GM19043 (cell line): Measurements from ENCODE around the gene PPP6R3.

Source experiments
- ATAC-seq: cut with Tn5 transposase; IDR thresholded peaks from one replicate; pipeline ENCODE4 v1.9.1; 2021; ENCODE audit warnings: low read depth; ENCODE audit not compliant: unreplicated experiment

PPP6R3 gene

GRCh38 chr11:68460741-68461574 is at the start of gene PPP6R3:
Gene PPP6R3 (plus strand): TSS chr11:68460752. CDS start chr11:68537665, 76,913 bp downstream.
- peak; percentile 18 for ATAC-seq

GRCh38 chr11:68411501-68411991 is 49.0 kb upstream of the PPP6R3 start:
- no peak for ATAC-seq

GRCh38 chr11:68412593-68413475 is 47.7 kb upstream of the PPP6R3 start:
- ATAC-seq = no peak

- no peak for ATAC-seq
Measured at GRCh38 chr11:68413591-68413999, 47.0 kb upstream of the PPP6R3 start.

GRCh38 chr11:68414496-68415221 is 45.9 kb upstream of the PPP6R3 start:
- no peak for ATAC-seq

- no peak for ATAC-seq
Measured at GRCh38 chr11:68416070-68416578, 44.4 kb upstream of the PPP6R3 start.

GRCh38 chr11:68418648-68419047 is 41.9 kb upstream of the PPP6R3 start:
- no peak for ATAC-seq

GRCh38 chr11:68420171-68420570 is 40.4 kb upstream of the PPP6R3 start:
- ATAC-seq = no peak

GRCh38 chr11:68423481-68423880 is 37.1 kb upstream of the PPP6R3 start:
- ATAC-seq = no peak

GRCh38 chr11:68424101-68424632 is 36.4 kb upstream of the PPP6R3 start:
- no peak for ATAC-seq

GRCh38 chr11:68424981-68425865 is 35.3 kb upstream of the PPP6R3 start:
- ATAC-seq = no peak

GRCh38 chr11:68425866-68426380 is 34.6 kb upstream of the PPP6R3 start:
- no peak for ATAC-seq

- no peak for ATAC-seq
Measured at GRCh38 chr11:68429661-68430060, 30.9 kb upstream of the PPP6R3 start.

- ATAC-seq = no peak
Measured at GRCh38 chr11:68430384-68430783, 30.2 kb upstream of the PPP6R3 start.

GRCh38 chr11:68430801-68431200 is 29.8 kb upstream of the PPP6R3 start:
- no peak for ATAC-seq

- no peak for ATAC-seq
Measured at GRCh38 chr11:68431984-68432645, 28.4 kb upstream of the PPP6R3 start.

- ATAC-seq = no peak
Measured at GRCh38 chr11:68432874-68433273, 27.7 kb upstream of the PPP6R3 start.

- no peak for ATAC-seq
Measured at GRCh38 chr11:68433541-68433940, 27.0 kb upstream of the PPP6R3 start.
